RWPE1 (cell line): ENCODE results near the gene FBLN7.
"Not testable (repeated sequence)": the region's sequence is repeated elsewhere in the genome, so short reads cannot be mapped to it uniquely, and the experiment has no call there.

Experiments used
- CTCF ChIA-PET: fragments of 350-600 bp; sonication (Branson Sonifier 250); formaldehyde crosslinking; extraction: SDS; loops from one replicate; lab custom pipeline; 2021; lab: Yijun Ruan, JAX
- POLR2A ChIA-PET: fragments of 400-600 bp; formaldehyde crosslinking; extraction: SDS; loops from one replicate; lab custom pipeline; 2020; ENCODE audit warnings: antibody characterized with exemption; ENCODE audit not compliant: low non-redundant PET; lab: Yijun Ruan, JAX
- DNase-seq: peaks from one replicate; pipeline ENCODE4 v3.0.0; 2012; ENCODE audit warnings: low spot score
- H3K27ac ChIP-seq: fragments of 450-650 bp; 2 replicates; pipeline ENCODE4 v1.5.1; 2017
- CTCF ChIP-seq: fragments of 450-650 bp; conservative IDR thresholded peaks from 2 replicates; pipeline ENCODE4 v1.5.1; 2017; ENCODE audit warnings: low read depth, mild to moderate bottlenecking

FBLN7 gene

GRCh38 chr2:112195950-112196349 lies 57.8 kb downstream of the FBLN7 start:
- ChIA-PET POLR2A (no interaction called here), CTCF (no interaction called here)
- H3K27ac ChIP-seq = no peak overlapping the region
- TF ChIP-seq CTCF = no peak
- DNase-seq = no peak

GRCh38 chr2:112197868-112198267 lies 59.7 kb downstream of the FBLN7 start:
- CTCF ChIA-PET = no interaction called here
- DNase-seq = no peak
- TF ChIP-seq CTCF = no peak
- POLR2A ChIA-PET = no interaction called here
- no peak overlapping the region for H3K27ac ChIP-seq

DNA sequence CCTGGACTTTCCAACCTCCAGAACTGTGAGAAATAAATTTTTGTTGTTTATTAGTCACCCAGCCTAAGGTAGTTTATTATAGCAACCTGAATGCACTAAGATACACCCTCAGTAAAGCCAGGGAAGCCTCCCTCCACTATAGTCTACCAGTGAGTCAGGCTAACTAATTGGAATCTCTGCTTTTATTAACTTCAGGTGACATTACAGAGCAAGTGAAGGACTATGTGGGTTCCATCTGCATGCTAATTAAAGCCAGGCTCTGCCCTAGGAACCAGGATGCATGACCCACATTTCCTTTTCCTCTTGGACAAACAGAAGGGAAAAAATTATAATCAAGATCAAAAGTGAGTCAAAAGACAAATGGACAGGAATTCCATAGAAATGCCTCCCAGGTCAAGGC lies 60.6 kb downstream of the FBLN7 start:
- ChIA-PET POLR2A (no interaction called here), CTCF (no interaction called here)
- H3K27ac ChIP-seq = no peak overlapping the region
- no peak for DNase-seq
- no peak for TF ChIP-seq CTCF

DNA sequence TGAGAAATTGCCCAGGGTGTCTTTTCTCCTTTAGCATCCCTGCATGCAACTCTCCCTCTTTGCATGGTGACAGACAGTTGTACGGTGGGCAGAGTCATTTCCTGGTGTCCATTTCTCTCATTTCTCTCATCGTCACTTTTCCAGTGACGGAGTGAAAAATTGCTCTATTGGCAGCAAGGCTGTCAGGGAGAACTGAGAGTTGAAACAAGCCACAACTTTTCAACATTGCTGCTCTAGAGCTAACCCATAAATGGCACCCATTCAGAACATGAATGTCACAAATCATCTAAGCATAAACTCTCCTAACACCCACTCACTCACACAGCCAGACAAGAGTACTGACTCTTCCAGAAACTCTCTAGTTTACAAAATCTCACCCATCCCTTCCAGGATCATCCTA lies 61.0 kb downstream of the FBLN7 start:
- no peak for TF ChIP-seq CTCF
- CTCF ChIA-PET = no interaction called here
- no peak overlapping the region for H3K27ac ChIP-seq
- no peak for DNase-seq
- POLR2A ChIA-PET = no interaction called here

GRCh38 chr2:112201696-112202430 lies 63.7 kb downstream of the FBLN7 start:
- no peak for DNase-seq
- ChIA-PET POLR2A (no interaction called here), CTCF (no interaction called here)
- no peak for TF ChIP-seq CTCF
- no peak overlapping the region for H3K27ac ChIP-seq

DNA sequence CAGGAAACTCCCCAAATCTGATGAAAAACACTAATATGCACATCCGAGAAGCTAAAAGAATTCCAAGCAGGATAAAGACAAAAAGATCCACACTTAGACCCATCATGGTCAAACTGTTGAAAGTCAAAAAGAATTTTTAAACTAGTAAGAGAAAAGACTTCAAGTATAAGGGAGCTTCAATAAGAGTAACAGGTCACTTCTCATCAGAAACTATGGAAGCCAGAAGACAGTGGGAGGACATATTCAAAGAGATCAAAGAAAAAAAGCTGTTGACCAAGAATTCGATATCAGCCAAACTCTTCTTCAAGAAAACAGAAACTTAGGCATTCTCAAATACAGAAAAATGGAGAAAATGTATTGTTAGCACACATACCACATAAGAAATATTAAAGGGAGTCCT lies 66.2 kb downstream of the FBLN7 start:
- DNase-seq = no peak
- CTCF ChIA-PET = no interaction called here
- TF ChIP-seq CTCF = no peak
- H3K27ac ChIP-seq = no peak overlapping the region
- POLR2A ChIA-PET = no interaction called here

DNA sequence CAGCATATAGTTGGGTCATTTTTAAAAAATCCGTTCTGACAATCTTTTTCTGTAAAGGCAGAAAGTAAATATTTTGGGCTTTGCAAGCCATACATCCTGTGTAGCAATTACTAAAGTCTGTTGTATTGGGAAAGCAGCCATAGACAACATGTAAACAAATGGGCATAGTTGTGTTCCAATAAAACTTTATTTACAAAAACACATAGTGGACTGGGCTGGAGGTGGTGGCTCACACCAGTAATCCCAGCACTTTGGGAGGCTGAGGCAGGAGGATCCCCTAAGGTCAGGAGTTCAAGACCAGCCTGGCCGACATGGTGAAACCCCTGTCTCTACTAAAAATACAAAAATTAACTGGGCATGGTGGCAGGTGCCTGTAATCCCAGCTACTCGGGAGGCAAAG lies 69.7 kb downstream of the FBLN7 start:
- CTCF ChIA-PET, DNase-seq, H3K27ac ChIP-seq, POLR2A ChIA-PET: not testable (repeated sequence)
